ENCODE data around the gene CFAP46.
"Not testable (repeated sequence)": the region's sequence is repeated elsewhere in the genome, so short reads cannot be mapped to it uniquely, and the experiment has no call there.

Gene CFAP46

GRCh38 chr10:132898391-132899053 is 43.8 kb downstream of the CFAP46 start:
- no peak for DNase-seq

GRCh38 chr10:132897516-132898381 is 44.6 kb downstream of the CFAP46 start:
- no peak for DNase-seq

GRCh38 chr10:132893786-132894185 is 48.6 kb downstream of the CFAP46 start:
- DNase-seq, result not testable (repeated sequence)

GRCh38 chr10:132893090-132893489 is 49.3 kb downstream of the CFAP46 start:
- DNase-seq, result no peak

GRCh38 chr10:132892004-132892403 is 50.4 kb downstream of the CFAP46 start:
- no peak for DNase-seq

GRCh38 chr10:132891368-132891767 is 51.0 kb downstream of the CFAP46 start:
- DNase-seq, result no peak

GRCh38 chr10:132890301-132890700 is 52.1 kb downstream of the CFAP46 start:
- DNase-seq, result no peak

GRCh38 chr10:132889556-132889955 is 52.8 kb downstream of the CFAP46 start:
- no peak for DNase-seq

GRCh38 chr10:132888898-132889490 is 53.4 kb downstream of the CFAP46 start:
- no peak for DNase-seq

GRCh38 chr10:132888446-132888845 is 53.9 kb downstream of the CFAP46 start:
- not testable (repeated sequence) for DNase-seq

GRCh38 chr10:132886211-132887099 is 55.9 kb downstream of the CFAP46 start:
- no peak for DNase-seq

- DNase-seq, result no peak
Observed at GRCh38 chr10:132885451-132886210, 56.7 kb downstream of the CFAP46 start.

GRCh38 chr10:132884691-132885271 is 57.6 kb downstream of the CFAP46 start:
- DNase-seq, result no peak

GRCh38 chr10:132884041-132884440 is 58.3 kb downstream of the CFAP46 start:
- DNase-seq, result no peak

- no peak for DNase-seq
Observed at GRCh38 chr10:132883391-132883881, 58.9 kb downstream of the CFAP46 start.

- DNase-seq, result no peak
Observed at GRCh38 chr10:132882069-132882951, 60.1 kb downstream of the CFAP46 start.

- DNase-seq, result no peak
Observed at GRCh38 chr10:132881186-132881920, 61.0 kb downstream of the CFAP46 start.

GRCh38 chr10:132880128-132880981 is 62.0 kb downstream of the CFAP46 start:
- no peak for DNase-seq

Measured in NCI-H774 (cell line).